Spleen (tissue), 13 donors: ENCODE data around the gene AKR1C2. TPM values are rescaled to one million over a fixed set of nuclear protein-coding genes. Genes with fewer than 3 reads are reported as not detected.
"Not testable (repeated sequence)": the region's sequence is repeated elsewhere in the genome, so short reads cannot be mapped to it uniquely, and the experiment has no call there.

ENCODE experiments used
- DNase-seq: peaks from one replicate; pipeline ENCODE4 v3.0.0-alpha.2; 2020
- H3K27ac ChIP-seq, 8 donors: fragments of 200-600 bp; sonication (generic) in 7 of 8; 1 replicate in 4 of 8; 2 replicates in 4 of 8; pipeline versions ENCODE4 v1.5.0 to v1.8.0; 2016 to 2021; ENCODE audit warnings: inconsistent platforms in 4 of 8, mild to moderate bottlenecking in 4 of 8, moderate library complexity in 1 of 8
- H3K27me3 ChIP-seq, 7 donors: fragments of 200-600 bp; sonication (generic) in 6 of 7; replicated peaks in 1 of 7; 1 replicate in 4 of 7; 2 replicates in 3 of 7; pipeline versions ENCODE4 v1.5.0 to v1.8.0; 2016 to 2021; ENCODE audit warnings: inconsistent platforms in 3 of 7, mild to moderate bottlenecking in 1 of 7
- H3K36me3 ChIP-seq, 6 donors: fragments of 200-600 bp; sonication (generic) in 5 of 6; 1 replicate in 4 of 6; 2 replicates in 2 of 6; pipeline versions ENCODE4 v1.5.0 to v1.8.0; 2016 to 2021; ENCODE audit warnings: inconsistent platforms in 2 of 6
- H3K4me1 ChIP-seq, 6 donors: fragments of 200-600 bp; sonication (generic) in 5 of 6; 1 replicate in 3 of 6; 2 replicates in 3 of 6; pipeline versions ENCODE4 v1.5.0 to v1.8.0; 2016 to 2021; ENCODE audit warnings: inconsistent platforms in 3 of 6
- H3K4me3 ChIP-seq, 8 donors: fragments of 200-600 bp; sonication (generic) in 7 of 8; 1 replicate in 4 of 8; 2 replicates in 4 of 8; pipeline versions ENCODE4 v1.5.0 to v1.8.0; 2016 to 2021; ENCODE audit warnings: inconsistent platforms in 4 of 8, mild to moderate bottlenecking in 4 of 8, moderate library complexity in 2 of 8
- H3K9me3 ChIP-seq, 8 donors: fragments of 200-600 bp; sonication (generic) in 7 of 8; 1 replicate in 4 of 8; 2 replicates in 4 of 8; pipeline versions ENCODE4 v1.5.0 to v1.8.0; 2016 to 2021; ENCODE audit warnings: inconsistent platforms in 4 of 8
- POLR2A ChIP-seq, 3 donors: fragments of 450-650 bp; IDR thresholded peaks; one replicate each; pipeline ENCODE4 v1.5.1; 2017; ENCODE audit warnings: antibody characterized with exemption in 3 of 3, mild to moderate bottlenecking in 1 of 3
- POLR2AphosphoS5 ChIP-seq, 3 donors: sonication (generic); formaldehyde crosslinking; IDR thresholded peaks; one replicate each; pipeline ENCODE4 v1.5.1; 2017; ENCODE audit warnings: antibody characterized with exemption in 3 of 3
- WGBS, 5 donors: extraction: QIAGEN DNeasy Blood & Tissue Kit in 3 of 5; methylation state at CpG; one replicate each; pipeline versions ENCODE4 v1.1.5 to v1.1.7; 2013 to 2018; 5-methylcytosine and 5-hydroxymethylcytosine counted together
- intact Hi-C: fragments of 100-400 bp; cut with DNase I; formaldehyde crosslinking; loops from one replicate; pipeline ENCODE4 v1.15.0; 2023; ENCODE audit warnings: low total_unique reads
- long read RNA-seq, 2 donors: transcript quantifications; one replicate each; lab custom pipeline, GENCODE V29; 2026
- polyA plus RNA-seq, 3 donors: library from polyadenylated mRNA; stranded (reverse); fragments of 200-250 nt; gene quantifications; one replicate each; pipeline ENCODE4 v1.2.1, GENCODE V29; 2013
- total RNA-seq, 7 donors: library from RNA; depleted of rRNA in 3 of 7; stranded (reverse); fragments of >200 nt in 3 of 7; fragmentation: NEBNext Ultra II Directional in 4 of 7; extraction: Animal tissue kit (Norgen Biotek cat#: 25700) in 4 of 7; gene quantifications; one replicate each; pipeline versions ENCODE4 v1.1.0 to v1.2.1, GENCODE V29; 2016 to 2021
- TF ChIP-seq, protein P1 (sequence below), 11 experiments: fragments of 200-600 bp in 7 of 11; fragments of 450-650 bp in 4 of 11; sonication (generic) in 4 of 11; IDR thresholded peaks in 8 of 11; conservative IDR thresholded peaks in 3 of 11; 1 replicate in 7 of 11; 2 replicates in 4 of 11; pipeline versions ENCODE4 v1.4.0 to v1.8.0; 2016 to 2021; ENCODE audit warnings: antibody characterized with exemption in 11 of 11, inconsistent platforms in 4 of 11, mild to moderate bottlenecking in 1 of 11
- donor health status: healthy with polysubstance abuse.
- donor health status: DM: no; HTN: no; CAD: no; lungs with moderate emphysema.
- donor health status: DM: no; HTN: no; CAD: no.
- donor health status: Bipolar disorder and iron deficiency.
- donor health status: healthy.
- donor health status: DM: no; HTN: no; CAD: no.
- donor health status: DM: yes; HTN: yes; CAD: no.

Gene AKR1C2
- total RNA-seq (1 to 10 TPM in 3 of 7 donors, under 1 TPM in 3, not detected in 1; 0.60 to 3.6 (median 1.5) TPM), polyA plus RNA-seq (1 to 10 TPM in 2 of 3 donors, under 1 TPM in 1; 0.91 to 2.5 (median 2.3) TPM)
- long read RNA-seq, donor 1, partial matches to known transcripts = 0 of 2 reads
- long read RNA-seq, donor 1, other reads (novel, unspliced or antisense) = 0 of 2 reads
- long read RNA-seq, donor 2, partial matches to known transcripts = 0 of 3 reads
- long read RNA-seq, donor 2, other reads (novel, unspliced or antisense) = 0 of 3 reads

DNA sequence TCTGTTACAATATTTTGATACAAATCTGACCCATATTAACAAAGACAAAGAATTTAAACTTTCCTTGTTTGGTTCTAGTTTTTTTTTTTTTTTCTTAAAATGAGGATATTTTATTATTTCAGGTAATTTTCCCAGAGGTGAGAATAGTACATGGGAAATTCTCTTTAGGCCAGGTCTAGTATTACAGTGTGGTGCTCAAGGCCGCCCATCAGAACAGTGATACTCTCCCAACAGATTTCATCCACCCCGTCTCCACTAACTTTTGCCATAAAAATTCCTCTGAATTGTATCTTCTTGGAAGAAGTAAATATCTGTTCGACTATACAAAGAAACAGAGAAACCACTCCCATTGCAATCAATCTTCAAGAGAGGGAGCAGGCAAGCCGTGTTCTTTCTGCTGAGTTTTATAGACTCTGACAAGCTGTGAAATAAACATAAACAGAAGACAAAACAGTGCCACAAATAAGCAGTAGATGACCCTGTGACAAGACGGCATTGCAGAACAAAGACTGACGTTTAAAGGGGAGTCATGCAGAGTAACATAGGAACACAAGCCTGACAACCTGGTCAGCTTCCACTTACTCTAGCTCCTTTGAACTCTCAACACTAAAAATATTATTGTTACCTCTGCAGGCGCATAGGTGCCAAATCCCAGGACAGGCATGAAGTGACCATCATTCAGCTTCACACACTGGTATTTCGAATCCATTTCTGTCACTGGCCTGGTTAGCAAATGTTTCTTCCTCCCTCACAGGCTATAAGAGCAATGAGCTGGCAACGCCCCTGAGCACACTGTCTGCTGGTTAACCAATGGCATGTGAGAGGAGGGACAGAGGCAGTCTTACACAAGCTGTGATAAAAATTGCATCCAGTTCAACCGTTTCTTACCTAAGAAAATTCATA, at the start of gene AKR1C2:
Gene AKR1C2 (minus strand): TSS at position 731 of the 903 bp plus-strand sequence. CDS start 22 bp downstream, at position 709.
- H3K4me3 ChIP-seq, H3K36me3 ChIP-seq, H3K27me3 ChIP-seq, DNase-seq, H3K4me1 ChIP-seq, H3K27ac ChIP-seq, intact Hi-C loops: not testable (repeated sequence)
- H3K9me3 ChIP-seq = peaks cover 0 to 14% (median 8%) of the 10 kb centered on the region in 8 donors
- WGBS, 5 donors = 63 to 79% (median 74%) methylated on average over 7 to 10 of the region's 10 CpGs

DNA sequence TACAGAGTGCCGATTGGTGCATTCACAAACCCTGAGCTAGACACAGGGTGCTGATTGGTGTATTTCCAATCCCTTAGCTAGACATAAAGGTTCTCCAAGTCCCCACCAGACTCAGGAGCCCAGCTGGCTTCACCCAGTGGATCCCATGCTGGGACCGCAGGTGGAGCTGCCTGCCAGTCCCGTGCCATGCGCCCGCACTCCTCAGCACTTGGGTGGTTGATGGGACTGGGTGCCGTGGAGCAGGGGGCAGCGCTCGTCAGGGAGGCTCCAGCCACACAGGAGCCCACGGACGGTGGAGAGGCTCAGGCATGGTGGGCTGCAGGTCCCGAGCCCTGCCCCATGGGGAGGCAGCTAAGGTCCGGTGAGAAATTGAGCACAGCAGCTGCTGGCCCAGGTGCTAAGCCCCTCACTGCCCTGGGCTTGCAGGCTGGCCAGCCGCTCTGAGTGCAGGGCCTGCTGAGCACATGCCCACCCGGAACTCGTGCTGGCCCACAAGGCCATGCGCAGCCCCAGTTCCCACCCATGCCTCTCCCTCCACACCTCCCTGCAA, 49.4 kb upstream of the AKR1C2 start:
- WGBS, 5 donors = 86 to 100% (median 91%) methylated on average over 2 to 16 of the region's 16 CpGs

DNA sequence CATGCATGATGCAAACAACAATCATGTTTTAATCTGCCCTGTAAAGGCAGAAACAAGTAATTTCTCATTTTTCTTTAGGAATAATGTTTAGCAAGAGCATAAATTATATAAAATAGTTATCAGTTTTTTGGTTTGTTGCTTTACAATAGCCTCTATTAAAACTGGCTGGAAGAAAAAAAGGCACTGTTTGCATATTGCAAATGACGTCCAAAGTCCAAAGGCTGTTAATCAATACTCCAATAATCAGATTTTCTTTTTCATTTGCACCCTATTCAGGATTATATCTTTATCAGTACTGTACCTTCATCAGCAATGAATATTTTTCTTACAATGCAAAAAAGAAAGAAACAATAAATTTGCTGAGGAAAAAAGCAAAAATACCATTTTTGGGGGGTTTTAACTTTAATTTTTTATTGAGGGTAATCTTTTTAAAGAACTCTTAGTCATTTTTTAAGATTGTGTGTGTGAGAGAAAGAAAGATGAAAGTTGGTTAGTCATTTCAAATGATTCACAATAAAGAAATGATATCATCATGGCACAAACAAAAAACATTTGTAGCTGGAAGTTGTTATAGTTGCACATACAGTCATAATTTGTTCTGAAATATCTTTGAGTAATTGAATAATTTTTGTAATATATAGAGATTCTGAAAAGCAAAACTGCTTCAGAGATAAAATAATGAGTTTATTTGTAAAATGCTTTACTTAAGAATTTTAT, 44.4 kb upstream of the AKR1C2 start:
- TF ChIP-seq POLR2AphosphoS5 (IDR thresholded peaks at IDR 0.05) = no peak
- no peak for TF ChIP-seq POLR2A (IDR thresholded peaks at IDR 0.05)
- TF ChIP-seq, protein P1, sequence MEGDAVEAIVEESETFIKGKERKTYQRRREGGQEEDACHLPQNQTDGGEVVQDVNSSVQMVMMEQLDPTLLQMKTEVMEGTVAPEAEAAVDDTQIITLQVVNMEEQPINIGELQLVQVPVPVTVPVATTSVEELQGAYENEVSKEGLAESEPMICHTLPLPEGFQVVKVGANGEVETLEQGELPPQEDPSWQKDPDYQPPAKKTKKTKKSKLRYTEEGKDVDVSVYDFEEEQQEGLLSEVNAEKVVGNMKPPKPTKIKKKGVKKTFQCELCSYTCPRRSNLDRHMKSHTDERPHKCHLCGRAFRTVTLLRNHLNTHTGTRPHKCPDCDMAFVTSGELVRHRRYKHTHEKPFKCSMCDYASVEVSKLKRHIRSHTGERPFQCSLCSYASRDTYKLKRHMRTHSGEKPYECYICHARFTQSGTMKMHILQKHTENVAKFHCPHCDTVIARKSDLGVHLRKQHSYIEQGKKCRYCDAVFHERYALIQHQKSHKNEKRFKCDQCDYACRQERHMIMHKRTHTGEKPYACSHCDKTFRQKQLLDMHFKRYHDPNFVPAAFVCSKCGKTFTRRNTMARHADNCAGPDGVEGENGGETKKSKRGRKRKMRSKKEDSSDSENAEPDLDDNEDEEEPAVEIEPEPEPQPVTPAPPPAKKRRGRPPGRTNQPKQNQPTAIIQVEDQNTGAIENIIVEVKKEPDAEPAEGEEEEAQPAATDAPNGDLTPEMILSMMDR (IDR thresholded peaks at IDR 0.05 in 8 of 11, conservative IDR thresholded peaks at IDR 0.05 in 3 of 11) = no peak
- Histone ChIP-seq H3K36me3 (no peaks in the 10 kb centered on the region), H3K9me3 (peaks cover 0 to 3% (median 0%) of the 10 kb centered on the region in 8 donors), H3K27ac (no peak overlapping the region), H3K27me3 (no peaks in the 10 kb centered on the region), H3K4me1 (no peaks in the 10 kb centered on the region), H3K4me3 (no peak overlapping the region)
- intact Hi-C loops = no loop called here
- no peak for DNase-seq
- 85 to 91% (median 88%) methylated on average over 1 of the region's 1 CpG for WGBS, 5 donors

More for the DNA sequence above, 49.4 kb upstream of the AKR1C2 start:
- intact Hi-C loops, H3K9me3 ChIP-seq, H3K4me1 ChIP-seq, H3K4me3 ChIP-seq, DNase-seq, H3K27ac ChIP-seq, H3K36me3 ChIP-seq, H3K27me3 ChIP-seq: not testable (repeated sequence)

DNA sequence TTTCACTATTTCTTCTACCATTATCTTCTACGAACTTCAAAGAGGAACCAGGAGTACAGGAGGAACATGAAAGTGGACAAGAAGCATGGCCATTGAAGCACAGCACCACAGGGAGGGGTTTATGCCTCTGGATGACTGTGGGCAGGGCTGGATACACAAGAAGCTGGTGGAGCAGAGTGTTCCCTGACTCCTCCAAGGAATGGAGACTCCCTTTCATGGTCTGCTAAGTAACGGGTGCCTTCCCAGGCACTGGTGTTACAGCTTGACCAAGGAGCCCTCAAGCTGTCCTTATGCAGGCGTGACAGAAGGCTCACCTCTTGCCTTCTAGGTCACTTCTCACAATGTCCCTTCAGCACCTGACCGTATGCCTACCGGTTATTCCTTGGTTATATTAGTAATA, 43.4 kb upstream of the AKR1C2 start:
- H3K4me1 ChIP-seq, H3K4me3 ChIP-seq, DNase-seq, H3K9me3 ChIP-seq, H3K27ac ChIP-seq, intact Hi-C loops, H3K36me3 ChIP-seq, H3K27me3 ChIP-seq: not testable (repeated sequence)
- WGBS, 5 donors = 80 to 86% (median 82%) methylated on average over 5 of the region's 5 CpGs

DNA sequence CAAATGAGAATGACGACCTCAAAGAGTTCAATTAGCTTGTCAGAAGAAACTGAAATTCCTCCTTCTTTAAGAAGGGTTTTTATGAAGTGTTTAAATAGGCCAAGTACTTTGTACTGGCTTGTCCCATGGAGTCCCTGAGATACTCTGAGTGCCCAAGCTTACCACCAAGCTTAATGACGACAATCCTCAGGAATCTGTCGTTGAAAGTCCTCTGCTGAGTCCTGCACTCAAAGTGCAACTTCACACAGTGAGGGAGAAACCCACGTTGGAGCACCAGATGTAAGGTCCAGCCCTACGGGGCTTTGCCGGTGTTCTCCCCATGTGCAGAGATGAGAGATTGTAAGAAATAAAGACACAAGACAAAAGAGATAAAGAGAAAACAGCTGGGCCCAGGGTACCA, 42.8 kb upstream of the AKR1C2 start:
- H3K4me3 ChIP-seq = no peak overlapping the region
- no peak for DNase-seq
- no peaks in the 10 kb centered on the region for H3K4me1 ChIP-seq
- intact Hi-C loops = no loop called here
- no peaks in the 10 kb centered on the region for H3K36me3 ChIP-seq
- no peak overlapping the region for H3K27ac ChIP-seq
- H3K9me3 ChIP-seq = no peaks in the 10 kb centered on the region
- TF ChIP-seq POLR2A (IDR thresholded peaks at IDR 0.05) = no peak
- TF ChIP-seq POLR2AphosphoS5 (IDR thresholded peaks at IDR 0.05) = no peak
- H3K27me3 ChIP-seq = no peaks in the 10 kb centered on the region
- WGBS, 5 donors = 81 to 92% (median 87%) methylated on average over 6 of the region's 6 CpGs
